Hepatocyte (in vitro differentiated cells): Measurements from ENCODE around the gene YWHAQ. TPM values are rescaled to one million over a fixed set of nuclear protein-coding genes. Genes with fewer than 3 reads are reported as not detected.

ENCODE experiments used
- DNase-seq: peaks from one replicate; pipeline ENCODE4 v3.0.0-alpha.2; 2016; ENCODE audit warnings: low spot score
- H2AFZ ChIP-seq: fragments of 200-600 bp; sonication (generic); 2 replicates; pipeline ENCODE4 v1.6.0; 2016; ENCODE audit warnings: antibody characterized with exemption, mild to moderate bottlenecking
- H3K27ac ChIP-seq: fragments of 200-600 bp; sonication (generic); 2 replicates; pipeline ENCODE4 v1.5.1; 2016; ENCODE audit warnings: mild to moderate bottlenecking
- H3K27me3 ChIP-seq: fragments of 200-600 bp; sonication (generic); 2 replicates; pipeline ENCODE4 v1.6.1; 2016
- H3K36me3 ChIP-seq: fragments of 200-600 bp; sonication (generic); replicated peaks from 2 replicates; pipeline ENCODE4 v1.5.1; 2016; ENCODE audit warnings: low read depth; ENCODE audit not compliant: insufficient read depth
- H3K4me1 ChIP-seq: fragments of 200-600 bp; sonication (generic); 2 replicates; pipeline ENCODE4 v1.5.1; 2016; ENCODE audit warnings: mild to moderate bottlenecking, moderate library complexity; ENCODE audit not compliant: insufficient read depth
- H3K4me2 ChIP-seq: fragments of 200-600 bp; sonication (generic); 2 replicates; pipeline ENCODE4 v1.6.0; 2016
- H3K4me3 ChIP-seq: fragments of 200-600 bp; sonication (generic); 2 replicates; pipeline ENCODE4 v1.5.1; 2016; ENCODE audit warnings: mild to moderate bottlenecking
- H3K79me2 ChIP-seq: fragments of 200-600 bp; sonication (generic); 2 replicates; pipeline ENCODE4 v1.6.0; 2017; ENCODE audit warnings: mild to moderate bottlenecking
- H3K9me2 ChIP-seq: fragments of 200-600 bp; sonication (generic); replicated peaks from 2 replicates; pipeline ENCODE4 v1.6.0; 2017; ENCODE audit warnings: mild to moderate bottlenecking; ENCODE audit not compliant: insufficient read depth
- H3K9me3 ChIP-seq: fragments of 200-600 bp; sonication (generic); 2 replicates; pipeline ENCODE4 v1.5.1; 2016; ENCODE audit warnings: low read depth, mild to moderate bottlenecking
- H4K20me1 ChIP-seq: fragments of 200-600 bp; sonication (generic); 2 replicates; pipeline ENCODE4 v1.6.0; 2016; ENCODE audit warnings: mild to moderate bottlenecking; ENCODE audit not compliant: insufficient read depth, poor library complexity, severe bottlenecking
- CTCF ChIP-seq: fragments of 200-600 bp; sonication (generic); IDR thresholded peaks from 2 replicates; pipeline ENCODE4 v1.5.1; 2016; ENCODE audit warnings: antibody characterized with exemption, mild to moderate bottlenecking; ENCODE audit not compliant: poor library complexity
- EZH2 ChIP-seq: fragments of 200-600 bp; sonication (generic); IDR thresholded peaks from 2 replicates; pipeline ENCODE4 v1.6.1; 2016; ENCODE audit warnings: antibody characterized with exemption, mild to moderate bottlenecking, borderline replicate concordance
- EZH2phosphoT487 ChIP-seq: fragments of 200-600 bp; sonication (generic); IDR thresholded peaks from one replicate; pipeline ENCODE4 v1.6.1; 2018; ENCODE audit warnings: antibody characterized with exemption, mild to moderate bottlenecking, low read depth, moderate library complexity; ENCODE audit not compliant: unreplicated experiment, severe bottlenecking
- WGBS: methylation state at CpG from one replicate; pipeline ENCODE4 v1.1.6; 2016; ENCODE audit warnings: low lambda C conversion rate; ENCODE audit errors: missing lambda C conversion rate; 5-methylcytosine and 5-hydroxymethylcytosine counted together
- polyA plus RNA-seq: library from polyadenylated mRNA; unstranded; fragments of >200 nt; fragmentation: Nextera tagmentation; extraction: Ambion mirVana; gene quantifications from 2 replicates; pipeline ENCODE4 v1.2.1, GENCODE V29; 2016
- total RNA-seq: library from RNA; depleted of rRNA; stranded (reverse); fragments of >200 nt; gene quantifications from 2 replicates; pipeline ENCODE4 v1.2.3, GENCODE V29; 2014

Gene YWHAQ
- total and polyA plus RNA-seq, 2 experiments from 2014 or later, result 327 to 361 TPM

DNA sequence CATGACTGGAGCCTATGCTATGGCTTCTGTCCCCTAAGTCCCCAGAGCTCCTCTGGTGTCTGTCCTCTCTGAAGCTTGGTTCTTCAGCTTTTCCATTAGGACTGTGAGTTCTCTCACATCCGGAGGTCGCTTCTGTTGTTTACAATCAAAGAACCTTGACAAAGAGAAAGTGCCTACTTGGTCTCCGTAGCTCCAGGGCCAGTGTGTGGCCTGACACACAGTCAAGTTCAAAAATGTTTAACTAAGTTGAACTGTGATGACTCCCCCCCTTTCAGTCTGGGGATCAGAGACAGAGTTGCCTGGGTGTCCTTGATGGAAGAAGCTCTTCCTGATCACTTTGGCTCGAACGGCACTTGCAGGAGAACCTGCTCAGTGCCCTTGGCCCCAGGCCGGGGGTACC is 26.3 kb upstream of the YWHAQ start:
- no peaks in the 10 kb centered on the region for H3K4me1 ChIP-seq
- H3K9me3 ChIP-seq, result no peaks in the 10 kb centered on the region
- no peaks in the 10 kb centered on the region for H4K20me1 ChIP-seq
- no peak for DNase-seq
- no peak overlapping the region for H3K27ac ChIP-seq
- no peak overlapping the region for H2AFZ ChIP-seq
- WGBS, result 76% methylated on average over 6 of the region's 6 CpGs
- H3K4me2 ChIP-seq, result no peak overlapping the region
- no peaks in the 10 kb centered on the region for H3K79me2 ChIP-seq
- no peaks in the 10 kb centered on the region for H3K27me3 ChIP-seq
- H3K4me3 ChIP-seq, result no peak overlapping the region
- TF ChIP-seq CTCF (no peak), EZH2phosphoT487 (no peak), EZH2 (no peak)
- no peaks in the 10 kb centered on the region for H3K36me3 ChIP-seq
- no peaks in the 10 kb centered on the region for H3K9me2 ChIP-seq

GRCh38 chr2:9656270-9656766 is 25.5 kb upstream of the YWHAQ start:
- Histone ChIP-seq H3K27ac (no peak overlapping the region), H2AFZ (no peak overlapping the region)
- 80% methylated on average over 11 of the region's 11 CpGs for WGBS

DNA sequence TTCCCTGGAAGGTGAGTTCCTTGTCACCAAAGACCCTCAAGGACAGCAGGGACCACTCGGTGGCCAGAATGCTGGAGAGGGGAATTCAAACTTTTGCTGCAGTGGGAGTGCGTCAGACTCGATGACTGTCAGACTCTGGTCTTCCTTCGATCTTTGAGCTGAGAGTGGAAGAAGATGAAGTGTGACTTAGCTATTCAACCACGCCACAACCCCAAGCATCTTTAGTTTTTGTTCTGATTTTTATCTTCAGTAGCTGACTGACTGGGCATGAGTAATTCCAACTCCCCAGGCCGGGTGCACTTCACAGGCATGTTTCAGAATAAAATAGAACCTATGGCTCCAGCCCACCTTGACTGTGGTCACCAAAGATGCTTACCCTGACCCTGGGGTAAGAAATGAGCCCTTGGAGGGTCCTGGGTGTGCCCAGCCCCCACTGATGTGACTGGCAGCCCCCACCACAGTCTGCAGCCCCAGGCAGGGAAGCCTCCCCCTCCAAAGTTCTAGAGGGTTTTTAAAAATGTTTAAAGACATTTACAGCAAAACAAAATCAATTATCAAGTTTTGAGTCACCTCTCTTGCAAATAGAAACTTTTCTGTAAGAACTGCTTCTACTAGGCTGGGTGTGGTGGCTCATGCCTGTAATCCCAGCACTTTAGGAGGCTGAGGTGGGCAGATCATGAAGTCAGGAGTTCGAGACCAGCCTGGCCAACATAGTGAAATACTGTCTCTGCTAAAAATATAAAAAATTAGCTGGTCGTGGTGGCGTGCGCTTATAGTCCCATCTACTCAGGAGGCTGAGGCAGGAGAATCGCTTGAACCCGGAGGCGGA is 24.9 kb upstream of the YWHAQ start:
- Histone ChIP-seq H3K36me3 (no peaks in the 10 kb centered on the region), H2AFZ (no peak overlapping the region), H3K79me2 (no peaks in the 10 kb centered on the region), H3K27ac (no peak overlapping the region), H4K20me1 (no peaks in the 10 kb centered on the region), H3K4me1 (no peaks in the 10 kb centered on the region), H3K4me3 (no peak overlapping the region), H3K9me2 (no peaks in the 10 kb centered on the region), H3K27me3 (no peaks in the 10 kb centered on the region), H3K9me3 (no peaks in the 10 kb centered on the region), H3K4me2 (no peak overlapping the region)
- no peak for DNase-seq
- WGBS, result 87% methylated on average over 13 of the region's 13 CpGs
- TF ChIP-seq CTCF (no peak), EZH2phosphoT487 (no peak), EZH2 (no peak)

More at GRCh38 chr2:9656270-9656766, 25.5 kb upstream of the YWHAQ start:
- Histone ChIP-seq H3K4me2 (no peak overlapping the region), H3K9me3 (no peaks in the 10 kb centered on the region), H3K9me2 (no peaks in the 10 kb centered on the region), H3K4me3 (no peak overlapping the region), H3K27me3 (no peaks in the 10 kb centered on the region), H3K79me2 (no peaks in the 10 kb centered on the region), H3K4me1 (no peaks in the 10 kb centered on the region), H3K36me3 (no peaks in the 10 kb centered on the region), H4K20me1 (no peaks in the 10 kb centered on the region)
- no peak for DNase-seq
- no peak for TF ChIP-seq EZH2
- no peak for TF ChIP-seq EZH2phosphoT487
- no peak for TF ChIP-seq CTCF
